AG04449 (cell line): ENCODE results near the gene CTCFL.

Source experiments
- CTCF ChIA-PET: fragments of 350-600 bp; formaldehyde crosslinking; extraction: SDS; loops from one replicate; lab custom pipeline; 2021; ENCODE audit warnings: antibody characterized with exemption; lab: Yijun Ruan, JAX
- POLR2A ChIA-PET: fragments of 400-600, 350-600 bp; formaldehyde crosslinking; extraction: SDS; loops from one replicate; lab custom pipeline; 2020; ENCODE audit warnings: antibody characterized with exemption, inconsistent platforms; lab: Yijun Ruan, JAX
- DNase-seq: peaks from one replicate; pipeline ENCODE4 v3.0.0-alpha.2; 2010; ENCODE audit warnings: low read depth, low spot score
- H3K4me3 ChIP-seq: 2 replicates; pipeline ENCODE4 v1.5.1; 2011; ENCODE audit warnings: low read depth, mild to moderate bottlenecking, control low read depth, low read length
- TF ChIP-seq, protein P1 (sequence below): IDR thresholded peaks from one replicate; pipeline ENCODE4 v1.5.1; 2011; ENCODE audit warnings: mild to moderate bottlenecking, moderate library complexity, low read length, control low read depth, inconsistent platforms; ENCODE audit not compliant: insufficient read depth; ENCODE audit errors: missing control alignments

The CTCFL gene

GRCh38 chr20:57459897-57460296 lies 65.0 kb downstream of the CTCFL start:
- H3K4me3 ChIP-seq, result no peak overlapping the region
- DNase-seq, result no peak
- ChIA-PET POLR2A (no interaction called here), CTCF (no interaction called here)
- TF ChIP-seq, protein P1, sequence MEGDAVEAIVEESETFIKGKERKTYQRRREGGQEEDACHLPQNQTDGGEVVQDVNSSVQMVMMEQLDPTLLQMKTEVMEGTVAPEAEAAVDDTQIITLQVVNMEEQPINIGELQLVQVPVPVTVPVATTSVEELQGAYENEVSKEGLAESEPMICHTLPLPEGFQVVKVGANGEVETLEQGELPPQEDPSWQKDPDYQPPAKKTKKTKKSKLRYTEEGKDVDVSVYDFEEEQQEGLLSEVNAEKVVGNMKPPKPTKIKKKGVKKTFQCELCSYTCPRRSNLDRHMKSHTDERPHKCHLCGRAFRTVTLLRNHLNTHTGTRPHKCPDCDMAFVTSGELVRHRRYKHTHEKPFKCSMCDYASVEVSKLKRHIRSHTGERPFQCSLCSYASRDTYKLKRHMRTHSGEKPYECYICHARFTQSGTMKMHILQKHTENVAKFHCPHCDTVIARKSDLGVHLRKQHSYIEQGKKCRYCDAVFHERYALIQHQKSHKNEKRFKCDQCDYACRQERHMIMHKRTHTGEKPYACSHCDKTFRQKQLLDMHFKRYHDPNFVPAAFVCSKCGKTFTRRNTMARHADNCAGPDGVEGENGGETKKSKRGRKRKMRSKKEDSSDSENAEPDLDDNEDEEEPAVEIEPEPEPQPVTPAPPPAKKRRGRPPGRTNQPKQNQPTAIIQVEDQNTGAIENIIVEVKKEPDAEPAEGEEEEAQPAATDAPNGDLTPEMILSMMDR, result no peak

GRCh38 chr20:57459278-57459677 lies 65.7 kb downstream of the CTCFL start:
- no peak for DNase-seq
- TF ChIP-seq, protein P1, result no peak
- CTCF ChIA-PET, result no interaction called here
- POLR2A ChIA-PET, result no interaction called here
- no peak overlapping the region for H3K4me3 ChIP-seq

GRCh38 chr20:57458400-57459160 lies 66.4 kb downstream of the CTCFL start:
- ChIA-PET POLR2A (no interaction called here), CTCF (no interaction called here)
- TF ChIP-seq, protein P1, result no peak
- H3K4me3 ChIP-seq, result no peak overlapping the region
- DNase-seq, result no peak

GRCh38 chr20:57457243-57458095 lies 67.5 kb downstream of the CTCFL start:
- H3K4me3 ChIP-seq, result no peak overlapping the region
- TF ChIP-seq, protein P1, result no peak
- ChIA-PET POLR2A (no interaction called here), CTCF (no interaction called here)
- DNase-seq, result no peak

DNA sequence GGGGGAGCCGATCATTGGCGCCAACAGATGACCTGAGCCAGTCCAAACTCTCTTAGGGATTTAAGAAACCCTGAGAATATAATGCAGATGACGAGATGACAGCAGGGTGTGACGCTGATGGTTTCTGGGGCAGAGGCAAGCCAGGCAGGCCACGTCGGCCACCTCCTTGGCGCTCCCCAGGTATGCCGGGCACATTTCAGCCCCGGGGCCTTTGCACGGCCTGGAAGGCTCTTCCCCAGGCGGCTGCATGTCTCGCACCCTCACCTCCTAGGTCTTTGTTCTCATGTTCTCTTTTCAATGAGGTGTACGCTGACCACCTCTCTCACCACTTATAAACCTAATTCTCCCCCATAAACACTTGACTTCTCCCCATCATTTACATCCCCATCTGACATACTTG lies 68.8 kb downstream of the CTCFL start:
- DNase-seq, result no peak
- ChIA-PET CTCF (no interaction called here), POLR2A (no interaction called here)
- no peak overlapping the region for H3K4me3 ChIP-seq
- TF ChIP-seq, protein P1, result no peak

DNA sequence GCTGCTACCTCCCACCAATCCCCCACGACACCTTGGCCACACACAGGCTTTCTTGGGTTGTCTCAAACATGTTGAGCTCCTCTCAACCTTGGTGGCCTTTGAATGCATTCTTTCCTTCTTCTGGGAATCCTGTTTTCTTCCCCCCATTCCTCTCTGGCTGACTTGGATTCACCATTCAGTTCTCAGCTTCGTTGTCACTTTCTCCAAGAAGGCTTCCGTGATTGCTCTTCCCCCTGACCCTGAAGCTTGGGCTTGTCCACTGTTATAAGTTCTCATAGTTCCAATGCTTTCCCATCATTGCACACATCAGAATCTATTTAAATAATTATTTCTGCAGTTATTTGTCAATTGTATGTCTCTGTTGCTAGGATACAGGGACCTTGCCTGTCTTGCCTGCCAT lies 69.6 kb downstream of the CTCFL start:
- TF ChIP-seq, protein P1, result no peak
- CTCF ChIA-PET, result no interaction called here

More for the DNA sequence above, 69.6 kb downstream of the CTCFL start:
- no peak overlapping the region for H3K4me3 ChIP-seq
- POLR2A ChIA-PET, result no interaction called here
- no peak for DNase-seq
